Kidney glomerular epithelial cell (primary cell): ENCODE results near the gene VPS13D.

Experiments
- DNase-seq: peaks from one replicate; lab custom pipeline; 2025; lab: John Stamatoyannopoulos, UW

The VPS13D gene

GRCh38 chr1:12426030-12426429, 196.2 kb downstream of the VPS13D start:
- no peak for DNase-seq

GRCh38 chr1:12428334-12428733, 198.5 kb downstream of the VPS13D start:
- DNase-seq: no peak

GRCh38 chr1:12430525-12430924, 200.7 kb downstream of the VPS13D start:
- DNase-seq: no peak

- DNase-seq: no peak
Observed at GRCh38 chr1:12432897-12433296, 203.1 kb downstream of the VPS13D start.

- DNase-seq: peak; percentile 34
Observed at GRCh38 chr1:12433323-12434053, 203.7 kb downstream of the VPS13D start.

GRCh38 chr1:12434174-12434573, 204.3 kb downstream of the VPS13D start:
- DNase-seq: peak; percentile 49

- DNase-seq: no peak
Observed at GRCh38 chr1:12434686-12435085, 204.9 kb downstream of the VPS13D start.

- DNase-seq: no peak
Observed at GRCh38 chr1:12435639-12436344, 206.0 kb downstream of the VPS13D start.

GRCh38 chr1:12436345-12436658, 206.5 kb downstream of the VPS13D start:
- no peak for DNase-seq

GRCh38 chr1:12436817-12437599, 207.2 kb downstream of the VPS13D start:
- peak; percentile 37 for DNase-seq

- no peak for DNase-seq
Observed at GRCh38 chr1:12437629-12438028, 207.8 kb downstream of the VPS13D start.

- DNase-seq: no peak
Observed at GRCh38 chr1:12438349-12438924, 208.6 kb downstream of the VPS13D start.

- no peak for DNase-seq
Observed at GRCh38 chr1:12439073-12439472, 209.2 kb downstream of the VPS13D start.

- DNase-seq: no peak
Observed at GRCh38 chr1:12441414-12442105, 211.7 kb downstream of the VPS13D start.

GRCh38 chr1:12442217-12442616, 212.4 kb downstream of the VPS13D start:
- no peak for DNase-seq

GRCh38 chr1:12443151-12443550, 213.3 kb downstream of the VPS13D start:
- DNase-seq: no peak

- no peak for DNase-seq
Observed at GRCh38 chr1:12444329-12444841, 214.6 kb downstream of the VPS13D start.

- DNase-seq: no peak
Observed at GRCh38 chr1:12445257-12445656, 215.4 kb downstream of the VPS13D start.

- DNase-seq: no peak
Observed at GRCh38 chr1:12446593-12446992, 216.8 kb downstream of the VPS13D start.

GRCh38 chr1:12447307-12447706, 217.5 kb downstream of the VPS13D start:
- DNase-seq: peak; percentile 83

GRCh38 chr1:12447849-12448312, 218.1 kb downstream of the VPS13D start:
- peak; percentile 91 for DNase-seq

GRCh38 chr1:12448746-12449177, 218.9 kb downstream of the VPS13D start:
- DNase-seq: no peak
